SK-N-SH (cell line): ENCODE data around the gene UGT2A1.

Source experiments
- EZH2phosphoT487 ChIP-seq: fragments of 200-600 bp; sonication (generic); IDR thresholded peaks from 2 replicates; pipeline ENCODE4 v1.6.1; 2017; ENCODE audit warnings: low read depth, mixed run types, mild to moderate bottlenecking, antibody characterized with exemption, moderate library complexity, borderline replicate concordance
- FOSL2 ChIP-seq: IDR thresholded peaks from 2 replicates; pipeline ENCODE4 v1.4.0; 2012; ENCODE audit warnings: low read depth, mild to moderate bottlenecking, moderate library complexity, borderline replicate concordance
- FOXJ3 ChIP-seq: sonication (generic); formaldehyde crosslinking; IDR thresholded peaks from 2 replicates; pipeline ENCODE4 v1.5.1; 2020; ENCODE audit warnings: mild to moderate bottlenecking, missing genetic modification reagents
- GATA2 ChIP-seq: sonication (generic); formaldehyde crosslinking; IDR thresholded peaks from 2 replicates; pipeline ENCODE4 v1.5.0; 2020; ENCODE audit warnings: mild to moderate bottlenecking, missing genetic modification reagents
- NFIC ChIP-seq: IDR thresholded peaks from 2 replicates; pipeline ENCODE4 v1.4.0; 2012; ENCODE audit warnings: borderline replicate concordance
- POLR2AphosphoS5 ChIP-seq: IDR thresholded peaks from 2 replicates; pipeline ENCODE4 v1.6.1; 2012; ENCODE audit warnings: low read depth, low read length
- RCOR1 ChIP-seq: fragments of 150-350 bp; IDR thresholded peaks from 2 replicates; pipeline ENCODE4 v1.6.1; 2017; ENCODE audit warnings: antibody characterized with exemption, low read length
- RFX5 ChIP-seq: IDR thresholded peaks from 2 replicates; pipeline ENCODE4 v1.6.1; 2012; ENCODE audit warnings: mild to moderate bottlenecking, improper control_type of control experiment, low read length
- RXRA ChIP-seq: IDR thresholded peaks from 2 replicates; pipeline ENCODE4 v1.4.0; 2012; ENCODE audit warnings: low read depth, mild to moderate bottlenecking, borderline replicate concordance
- TCF12 ChIP-seq: IDR thresholded peaks from 2 replicates; pipeline ENCODE4 v1.4.0; 2012
- TF ChIP-seq, protein P1 (sequence below): fragments of 200-600 bp; sonication (generic); IDR thresholded peaks from 2 replicates; pipeline ENCODE4 v1.6.1; 2017; ENCODE audit warnings: antibody characterized with exemption, mild to moderate bottlenecking, moderate library complexity

DNA sequence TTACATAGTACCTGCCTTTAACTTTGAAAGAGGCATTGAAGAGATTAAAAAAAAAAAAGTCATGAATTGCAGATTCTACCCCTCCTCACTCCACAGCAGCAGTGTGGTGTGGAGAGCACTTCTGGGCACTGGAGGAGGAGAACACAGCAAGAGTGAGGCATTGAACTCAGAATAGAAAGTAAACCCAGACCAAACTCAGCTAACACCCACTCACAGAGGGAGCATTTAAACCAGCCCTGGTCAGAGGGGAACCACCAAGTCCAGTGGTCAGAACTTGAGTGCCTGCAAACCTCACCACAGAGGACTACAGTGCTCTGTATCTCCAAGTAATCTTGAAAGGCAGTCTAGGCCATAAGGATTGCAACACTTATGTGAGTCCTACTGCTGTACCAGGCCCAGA, 15.6 kb upstream of the UGT2A1 start:
- TF ChIP-seq RFX5 (no peak), EZH2phosphoT487 (no peak), NFIC (no peak), GATA2 (CRISPR knock-in tag) (no peak), RCOR1 (no peak), TCF12 (no peak), POLR2AphosphoS5 (no peak), FOXJ3 (no peak), FOSL2 (no peak), RXRA (no peak)
- TF ChIP-seq, protein P1, sequence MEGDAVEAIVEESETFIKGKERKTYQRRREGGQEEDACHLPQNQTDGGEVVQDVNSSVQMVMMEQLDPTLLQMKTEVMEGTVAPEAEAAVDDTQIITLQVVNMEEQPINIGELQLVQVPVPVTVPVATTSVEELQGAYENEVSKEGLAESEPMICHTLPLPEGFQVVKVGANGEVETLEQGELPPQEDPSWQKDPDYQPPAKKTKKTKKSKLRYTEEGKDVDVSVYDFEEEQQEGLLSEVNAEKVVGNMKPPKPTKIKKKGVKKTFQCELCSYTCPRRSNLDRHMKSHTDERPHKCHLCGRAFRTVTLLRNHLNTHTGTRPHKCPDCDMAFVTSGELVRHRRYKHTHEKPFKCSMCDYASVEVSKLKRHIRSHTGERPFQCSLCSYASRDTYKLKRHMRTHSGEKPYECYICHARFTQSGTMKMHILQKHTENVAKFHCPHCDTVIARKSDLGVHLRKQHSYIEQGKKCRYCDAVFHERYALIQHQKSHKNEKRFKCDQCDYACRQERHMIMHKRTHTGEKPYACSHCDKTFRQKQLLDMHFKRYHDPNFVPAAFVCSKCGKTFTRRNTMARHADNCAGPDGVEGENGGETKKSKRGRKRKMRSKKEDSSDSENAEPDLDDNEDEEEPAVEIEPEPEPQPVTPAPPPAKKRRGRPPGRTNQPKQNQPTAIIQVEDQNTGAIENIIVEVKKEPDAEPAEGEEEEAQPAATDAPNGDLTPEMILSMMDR = no peak
